Thymus (tissue), 11 donors: ENCODE results near the gene IPPK. TPM values are rescaled to one million over a fixed set of nuclear protein-coding genes. Genes with fewer than 3 reads are reported as not detected.

ENCODE experiments used
- DNase-seq, 9 donors: peaks; one replicate each; pipeline ENCODE4 v3.0.0-alpha.2; 2013; ENCODE audit warnings: low spot score in 9 of 9, low read depth in 6 of 9, missing footprints in 1 of 9
- H3K27ac ChIP-seq, 2 donors: one replicate each; pipeline ENCODE4 v1.5.1; 2013; ENCODE audit warnings: control low read depth in 1 of 2, low read depth in 1 of 2, low read length in 1 of 2, mild to moderate bottlenecking in 1 of 2, moderate library complexity in 1 of 2
- H3K27me3 ChIP-seq, 2 donors: one replicate each; pipeline ENCODE4 v1.5.1; 2013; ENCODE audit warnings: low read length in 1 of 2; ENCODE audit not compliant: control insufficient read depth in 2 of 2, insufficient read depth in 1 of 2
- H3K36me3 ChIP-seq, 2 donors: one replicate each; pipeline ENCODE4 v1.5.1; 2013; ENCODE audit warnings: low read length in 1 of 2, mild to moderate bottlenecking in 1 of 2, moderate library complexity in 1 of 2; ENCODE audit not compliant: control insufficient read depth in 2 of 2, insufficient read depth in 2 of 2
- H3K4me1 ChIP-seq, 2 donors: one replicate each; pipeline ENCODE4 v1.5.1; 2013; ENCODE audit warnings: low read length in 2 of 2; ENCODE audit not compliant: control insufficient read depth in 2 of 2, insufficient read depth in 2 of 2
- H3K4me3 ChIP-seq, 2 donors: one replicate each; pipeline ENCODE4 v1.5.1; 2013; ENCODE audit warnings: low read length in 2 of 2, control low read depth in 1 of 2, mild to moderate bottlenecking in 1 of 2
- H3K9me3 ChIP-seq, 2 donors: one replicate each; pipeline ENCODE4 v1.5.1; 2013; ENCODE audit warnings: low read length in 1 of 2, mild to moderate bottlenecking in 1 of 2; ENCODE audit not compliant: control insufficient read depth in 2 of 2, insufficient read depth in 1 of 2
- WGBS: extraction: QIAGEN DNeasy Blood & Tissue Kit; methylation state at CpG from one replicate; pipeline ENCODE4 v1.1.7; 2013; 5-methylcytosine and 5-hydroxymethylcytosine counted together
- polyA plus RNA-seq: library from polyadenylated mRNA; stranded (reverse); fragments of 200-250 nt; gene quantifications from one replicate; pipeline ENCODE4 v1.2.3, GENCODE V29; 2013
- total RNA-seq: library from RNA; stranded (reverse); fragments of 120-200 nt; gene quantifications from one replicate; pipeline ENCODE4 v1.2.4, GENCODE V29; 2013
- donor health status: healthy.

IPPK gene
- total and polyA plus RNA-seq, 2 donors = 5.7 to 10.5 TPM

DNA sequence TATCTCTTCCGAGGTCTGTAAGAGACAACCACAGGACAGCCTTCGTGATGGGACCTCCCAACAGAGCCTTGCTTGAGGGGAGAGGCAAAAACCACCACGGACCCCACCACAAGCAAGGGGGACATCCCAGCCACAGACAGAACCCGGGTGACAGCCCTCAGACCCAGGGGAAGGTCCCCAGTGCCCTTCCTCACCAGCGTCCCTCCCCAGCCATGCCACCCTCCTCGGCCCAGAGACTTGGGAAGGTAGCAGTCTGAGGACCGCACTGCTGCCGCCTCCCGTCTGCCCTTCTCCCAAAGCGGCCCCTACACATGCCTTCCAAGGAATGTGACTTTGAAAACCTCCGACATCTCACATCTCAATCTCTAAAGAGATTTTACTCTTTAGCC is 13.4 kb downstream of the IPPK start:
- H3K4me3 ChIP-seq = no peak overlapping the region
- H3K9me3 ChIP-seq = no peaks in the 10 kb centered on the region
- no peaks in the 10 kb centered on the region for H3K4me1 ChIP-seq
- 97% methylated on average over 11 of the region's 11 CpGs for WGBS
- H3K36me3 ChIP-seq = peaks cover 44 to 47% of the 10 kb centered on the region in 2 donors
- no peak overlapping the region for H3K27ac ChIP-seq
- no peaks in the 10 kb centered on the region for H3K27me3 ChIP-seq
- DNase-seq = no peak

DNA sequence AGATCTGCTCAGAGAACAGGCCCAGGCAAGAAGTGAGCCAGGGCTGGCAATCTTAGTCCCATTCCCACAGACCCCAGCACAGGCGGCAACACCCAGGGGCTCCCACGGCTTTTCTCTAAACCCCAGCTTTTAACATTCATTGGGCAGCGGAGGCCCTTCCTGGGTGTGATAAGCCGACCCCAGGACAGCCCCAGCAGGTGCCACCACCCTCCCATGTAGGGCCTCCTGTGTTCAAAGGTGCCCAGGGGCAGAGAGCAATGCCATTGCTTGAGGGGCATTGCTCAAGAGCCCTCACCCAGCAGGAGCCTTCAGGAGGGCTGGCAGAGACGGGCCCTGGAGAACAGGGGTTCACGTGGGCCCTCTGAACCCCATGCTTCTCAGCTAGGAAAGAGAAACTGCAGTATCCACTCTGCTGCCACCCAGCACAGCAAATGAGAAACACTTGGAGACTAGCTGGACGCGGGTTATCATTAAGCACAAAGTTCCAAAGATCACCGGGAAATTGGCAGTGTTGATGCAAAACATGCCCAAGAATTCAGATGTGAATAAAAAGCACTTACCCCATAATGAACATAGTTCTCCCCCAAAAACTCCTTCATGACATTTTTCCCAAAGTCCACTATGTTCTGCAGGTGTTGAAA is 13.9 kb downstream of the IPPK start:
- H3K4me3 ChIP-seq = no peak overlapping the region
- H3K27me3 ChIP-seq = no peaks in the 10 kb centered on the region
- 96% methylated on average over 9 of the region's 9 CpGs for WGBS
- no peaks in the 10 kb centered on the region for H3K9me3 ChIP-seq
- no peaks in the 10 kb centered on the region for H3K4me1 ChIP-seq
- H3K27ac ChIP-seq = no peak overlapping the region
- DNase-seq = no peak
- H3K36me3 ChIP-seq = peaks cover 49 to 53% of the 10 kb centered on the region in 2 donors

DNA sequence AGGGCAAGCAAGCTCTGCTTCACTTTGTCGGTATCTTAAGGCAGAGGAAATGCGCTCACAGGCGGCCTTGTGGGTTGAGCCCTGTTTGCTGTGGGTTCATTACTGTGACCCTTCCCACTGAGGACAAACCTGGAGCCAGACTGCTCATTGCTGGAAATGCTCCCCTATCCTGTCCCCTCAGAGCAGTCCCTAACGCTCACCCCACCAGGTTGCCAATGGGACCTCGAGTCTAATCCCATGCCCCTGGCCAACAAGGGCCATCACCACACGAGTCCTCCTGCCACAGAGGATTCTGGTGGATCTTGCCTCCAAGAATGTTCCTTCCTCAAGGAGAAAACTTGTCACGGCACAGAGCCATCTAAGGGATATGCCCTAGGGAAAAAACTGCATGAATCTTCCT is 14.6 kb downstream of the IPPK start:
- Histone ChIP-seq H3K9me3 (no peaks in the 10 kb centered on the region), H3K4me1 (no peaks in the 10 kb centered on the region), H3K27ac (no peak overlapping the region), H3K36me3 (peaks cover 51 to 59% of the 10 kb centered on the region in 2 donors), H3K4me3 (no peak overlapping the region), H3K27me3 (no peaks in the 10 kb centered on the region)
- no peak for DNase-seq
- 96% methylated on average over 7 of the region's 7 CpGs for WGBS

DNA sequence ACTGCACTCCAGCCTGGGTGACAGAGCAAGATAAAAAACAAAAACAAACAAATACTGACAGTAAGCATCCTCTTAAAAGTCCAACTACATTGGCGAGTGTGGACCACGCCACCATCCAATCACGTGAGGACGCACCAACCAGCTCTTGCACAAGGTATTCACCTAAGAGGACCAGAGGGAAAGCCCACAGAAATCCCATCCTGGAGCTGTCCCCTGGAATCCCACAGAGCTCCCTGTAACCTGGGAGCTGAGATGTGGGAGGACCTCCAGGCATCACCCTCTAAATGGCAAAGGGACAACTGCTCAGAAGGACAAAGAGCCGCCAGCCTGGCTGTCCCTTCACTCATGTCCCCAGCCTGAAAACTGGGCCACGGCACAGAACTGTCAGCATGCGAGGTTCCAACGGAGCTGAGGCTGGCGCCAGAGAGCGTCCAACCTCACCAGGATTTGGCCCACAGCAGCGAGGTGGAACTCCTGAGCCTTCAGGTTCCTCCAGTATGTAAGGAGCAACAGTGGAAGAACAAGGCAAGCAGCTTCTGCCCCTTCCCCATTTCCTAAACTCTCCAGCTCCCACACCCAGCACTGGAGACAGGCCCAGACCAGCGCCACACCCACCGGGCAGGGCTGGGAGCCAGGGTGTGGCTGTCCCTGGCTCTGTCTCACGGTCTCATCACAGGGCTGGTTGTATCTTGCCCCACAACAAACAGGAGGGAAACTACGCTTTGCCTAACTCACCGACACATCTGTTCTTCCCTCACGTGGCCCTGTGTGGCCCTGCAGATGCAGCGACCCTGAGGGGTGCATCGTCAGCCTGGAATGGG is 15.2 kb downstream of the IPPK start:
- Histone ChIP-seq H3K27ac (peak overlapping the region in 1 of 2 donors; percentile 4), H3K36me3 (peaks cover 52 to 60% of the 10 kb centered on the region in 2 donors), H3K4me1 (no peaks in the 10 kb centered on the region), H3K9me3 (no peaks in the 10 kb centered on the region), H3K27me3 (no peaks in the 10 kb centered on the region), H3K4me3 (no peak overlapping the region)
- 96% methylated on average over 19 of the region's 19 CpGs for WGBS
- no peak for DNase-seq

DNA sequence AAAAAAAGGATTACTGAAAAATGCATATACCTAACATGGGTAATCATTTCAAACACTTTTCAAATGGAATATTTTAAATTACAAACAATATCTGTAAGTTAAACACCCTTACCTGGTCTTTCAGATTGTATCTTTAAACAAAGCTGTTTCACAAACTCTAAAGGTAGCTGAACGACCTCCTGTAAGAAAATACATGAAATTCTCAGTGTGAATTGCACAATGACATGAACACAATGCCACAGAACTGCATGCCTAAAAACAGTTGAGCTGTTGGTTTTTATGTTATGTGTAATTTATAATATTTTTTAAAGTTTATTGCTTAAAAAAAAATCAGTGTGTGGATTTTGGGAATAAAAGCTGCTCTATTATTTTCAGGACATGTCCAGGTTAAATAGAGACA is 17.5 kb downstream of the IPPK start:
- WGBS = 93% methylated on average over 1 of the region's 1 CpG
- Histone ChIP-seq H3K4me3 (no peak overlapping the region), H3K27ac (no peak overlapping the region), H3K9me3 (no peaks in the 10 kb centered on the region), H3K36me3 (peaks cover 61 to 69% of the 10 kb centered on the region in 2 donors), H3K4me1 (no peaks in the 10 kb centered on the region), H3K27me3 (no peaks in the 10 kb centered on the region)
- DNase-seq = no peak

DNA sequence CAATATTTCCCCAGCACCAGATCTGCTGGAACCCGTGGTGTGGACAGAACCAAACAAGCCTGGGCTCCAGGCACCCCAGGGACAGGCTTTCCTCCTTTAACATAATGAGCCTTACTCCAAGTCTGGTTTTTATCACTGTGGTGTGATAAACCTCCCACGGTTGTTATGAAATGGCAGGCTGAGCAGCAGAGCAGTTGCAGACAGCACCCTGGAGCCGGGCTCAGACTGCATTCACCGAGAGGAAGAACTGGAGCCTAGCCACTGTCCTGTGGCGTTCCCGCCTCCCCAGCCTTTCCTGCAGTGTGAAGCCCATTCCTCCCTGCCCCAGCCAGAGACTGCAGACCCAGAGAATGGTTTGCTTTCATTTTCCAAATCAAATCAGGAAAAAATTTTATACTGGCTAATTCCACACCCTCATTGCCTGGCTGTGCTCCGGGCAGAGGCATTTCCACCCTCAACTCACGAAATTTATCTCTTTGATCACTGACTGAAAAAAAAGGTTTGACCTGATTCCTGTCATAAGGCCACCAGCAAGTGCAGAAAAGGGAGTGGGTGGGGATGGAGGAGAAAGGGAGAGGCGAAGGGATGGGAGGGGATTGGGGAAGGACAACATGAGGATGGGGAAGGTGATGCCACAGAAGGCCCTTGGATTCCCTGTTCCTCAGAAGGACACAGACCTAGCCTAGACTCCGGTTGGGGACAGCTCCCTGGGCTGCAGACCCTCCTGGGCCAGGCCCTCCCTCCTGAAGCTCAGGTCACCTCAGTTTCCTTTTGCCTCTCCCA is 18.9 kb downstream of the IPPK start:
- Histone ChIP-seq H3K27me3 (no peaks in the 10 kb centered on the region), H3K9me3 (no peaks in the 10 kb centered on the region), H3K4me1 (no peaks in the 10 kb centered on the region), H3K27ac (peak overlapping the region in 1 of 2 donors; percentile 52), H3K36me3 (peaks cover 59 to 66% of the 10 kb centered on the region in 2 donors), H3K4me3 (no peak overlapping the region)
- no peak for DNase-seq
- 96% methylated on average over 10 of the region's 10 CpGs for WGBS

DNA sequence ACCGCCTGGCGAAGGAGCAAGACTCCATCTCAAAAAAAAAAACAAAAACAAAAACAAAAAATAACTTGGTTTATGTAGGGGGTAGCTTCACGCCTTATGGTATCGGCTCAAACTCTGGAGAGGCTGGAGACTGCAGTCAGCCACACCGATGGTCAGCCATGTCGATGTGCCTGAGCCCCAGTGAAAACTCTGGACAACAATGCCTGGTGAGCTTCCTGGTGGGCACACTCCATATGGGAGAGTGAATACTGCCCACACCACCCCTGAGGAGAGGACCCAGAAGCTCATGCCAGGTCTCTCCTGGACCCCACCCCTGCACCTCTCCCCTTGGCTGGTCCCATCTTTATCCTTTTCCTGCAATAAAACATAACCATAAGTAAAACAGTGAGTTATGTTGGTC is 19.6 kb downstream of the IPPK start:
- H3K27me3 ChIP-seq = no peaks in the 10 kb centered on the region
- 97% methylated on average over 6 of the region's 6 CpGs for WGBS
- no peaks in the 10 kb centered on the region for H3K4me1 ChIP-seq
- H3K36me3 ChIP-seq = peaks cover 55 to 64% of the 10 kb centered on the region in 2 donors
- no peaks in the 10 kb centered on the region for H3K9me3 ChIP-seq
- no peak overlapping the region for H3K27ac ChIP-seq
- no peak overlapping the region for H3K4me3 ChIP-seq
- DNase-seq = no peak

DNA sequence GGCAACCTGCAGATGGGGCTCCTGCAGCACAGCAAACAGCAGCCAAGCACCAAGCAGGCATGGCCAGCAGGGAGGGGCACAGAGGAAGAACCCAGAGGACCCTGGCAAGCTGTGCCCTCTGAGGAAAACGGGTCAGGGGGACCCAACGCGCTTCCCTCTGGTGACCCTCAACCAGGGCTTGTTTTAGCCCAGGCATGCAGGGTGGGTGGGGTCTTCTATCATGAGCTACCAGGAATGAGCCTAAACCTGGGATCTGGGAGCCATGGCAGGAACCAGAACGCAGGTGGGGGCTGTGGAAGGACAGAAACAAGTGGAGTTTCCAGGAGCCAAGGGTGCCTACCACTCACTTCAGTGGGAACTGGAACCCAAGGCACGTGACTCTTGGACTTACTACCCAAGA is 20.9 kb downstream of the IPPK start:
- H3K36me3 ChIP-seq = peaks cover 59 to 61% of the 10 kb centered on the region in 2 donors
- no peaks in the 10 kb centered on the region for H3K27me3 ChIP-seq
- DNase-seq = no peak
- no peak overlapping the region for H3K27ac ChIP-seq
- no peaks in the 10 kb centered on the region for H3K4me1 ChIP-seq
- WGBS = 99% methylated on average over 5 of the region's 5 CpGs
- no peak overlapping the region for H3K4me3 ChIP-seq
- H3K9me3 ChIP-seq = no peaks in the 10 kb centered on the region

DNA sequence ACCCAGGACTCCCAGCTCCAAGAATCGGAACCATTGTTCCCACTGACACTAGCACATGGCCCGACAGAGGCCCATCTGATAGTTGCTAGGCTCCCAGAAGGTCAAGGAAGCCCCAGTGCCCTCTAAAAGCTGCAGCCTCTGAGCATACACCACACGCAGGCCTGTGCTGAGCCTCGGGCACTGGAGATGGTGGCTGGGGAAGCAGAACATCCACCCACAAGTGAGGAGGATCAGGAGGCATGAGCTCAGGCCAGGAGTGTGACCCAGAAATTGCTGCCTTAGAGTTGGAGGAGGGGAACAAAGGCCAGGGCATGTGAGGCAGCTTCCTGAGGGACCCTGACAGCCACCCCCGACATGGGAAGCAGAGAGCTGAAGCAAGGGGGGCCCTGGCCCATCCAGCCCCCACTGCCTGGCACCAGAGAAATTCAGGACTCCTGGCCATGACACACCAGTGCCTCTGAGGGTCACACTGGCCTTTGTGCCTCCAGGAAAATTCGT is 21.4 kb downstream of the IPPK start:
- no peak for DNase-seq
- H3K27ac ChIP-seq = no peak overlapping the region
- no peak overlapping the region for H3K4me3 ChIP-seq
- no peaks in the 10 kb centered on the region for H3K9me3 ChIP-seq
- no peaks in the 10 kb centered on the region for H3K4me1 ChIP-seq
- H3K27me3 ChIP-seq = no peaks in the 10 kb centered on the region
- WGBS = 96% methylated on average over 6 of the region's 6 CpGs
- peaks cover 55 to 66% of the 10 kb centered on the region in 2 donors for H3K36me3 ChIP-seq
